Measurements from ENCODE around the gene RHOB.

DNA sequence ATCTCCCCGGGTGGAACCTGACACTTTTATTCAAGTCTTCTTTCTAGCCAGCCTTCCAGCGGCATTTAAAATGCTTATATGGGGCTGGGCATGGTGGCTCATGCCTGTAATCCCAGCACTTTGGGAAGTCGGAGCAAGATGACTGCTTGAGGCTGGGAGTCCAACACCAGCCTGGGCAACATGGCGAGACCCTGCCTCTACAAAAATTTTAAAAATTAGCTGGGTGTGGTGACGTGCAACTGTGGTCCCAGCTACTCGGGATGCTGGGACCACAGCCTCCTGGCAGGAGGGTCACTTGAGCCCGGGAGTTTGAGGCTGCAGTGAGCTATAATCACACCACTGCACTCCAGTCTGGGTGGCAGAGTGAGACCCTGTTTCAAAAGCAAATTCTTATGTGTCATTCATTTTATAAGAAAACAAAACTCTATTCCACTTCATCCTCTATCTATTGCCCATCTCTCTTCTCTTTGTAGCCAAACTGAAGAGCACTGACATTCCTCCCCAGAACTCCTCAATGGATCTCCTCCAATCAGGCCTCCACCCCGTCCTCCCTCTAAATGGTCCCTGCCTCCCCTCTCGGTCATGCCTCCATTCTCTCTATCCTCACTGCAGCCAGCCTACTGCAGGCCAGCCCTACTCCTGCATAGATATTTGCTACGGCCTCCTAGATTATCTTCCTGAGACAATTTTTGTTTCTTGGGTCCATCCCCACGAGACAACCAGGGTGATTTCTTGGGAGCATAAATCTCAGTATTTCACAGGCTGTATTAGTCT is 18.0 kb upstream of the RHOB start:
- TF ChIP-seq CTCF (IDR thresholded peaks at IDR 0.05) (no peak), POLR2A (IDR thresholded peaks at IDR 0.05) (no peak)
